Stimulated activated CD4-positive, alpha-beta T cell treated with anti-CD3 and anti-CD28 coated beads, Interleukin-4, amount 100 ng/mL, for 4 hours (primary cell): ENCODE measurements around the gene TLE3.
"Not testable (repeated sequence)": the region's sequence is repeated elsewhere in the genome, so short reads cannot be mapped to it uniquely, and the experiment has no call there.

Experiments used
- DNase-seq, 2 experiments: peaks; one replicate each; pipeline ENCODE4 v3.0.0-alpha.2; 2020

The TLE3 gene

DNA sequence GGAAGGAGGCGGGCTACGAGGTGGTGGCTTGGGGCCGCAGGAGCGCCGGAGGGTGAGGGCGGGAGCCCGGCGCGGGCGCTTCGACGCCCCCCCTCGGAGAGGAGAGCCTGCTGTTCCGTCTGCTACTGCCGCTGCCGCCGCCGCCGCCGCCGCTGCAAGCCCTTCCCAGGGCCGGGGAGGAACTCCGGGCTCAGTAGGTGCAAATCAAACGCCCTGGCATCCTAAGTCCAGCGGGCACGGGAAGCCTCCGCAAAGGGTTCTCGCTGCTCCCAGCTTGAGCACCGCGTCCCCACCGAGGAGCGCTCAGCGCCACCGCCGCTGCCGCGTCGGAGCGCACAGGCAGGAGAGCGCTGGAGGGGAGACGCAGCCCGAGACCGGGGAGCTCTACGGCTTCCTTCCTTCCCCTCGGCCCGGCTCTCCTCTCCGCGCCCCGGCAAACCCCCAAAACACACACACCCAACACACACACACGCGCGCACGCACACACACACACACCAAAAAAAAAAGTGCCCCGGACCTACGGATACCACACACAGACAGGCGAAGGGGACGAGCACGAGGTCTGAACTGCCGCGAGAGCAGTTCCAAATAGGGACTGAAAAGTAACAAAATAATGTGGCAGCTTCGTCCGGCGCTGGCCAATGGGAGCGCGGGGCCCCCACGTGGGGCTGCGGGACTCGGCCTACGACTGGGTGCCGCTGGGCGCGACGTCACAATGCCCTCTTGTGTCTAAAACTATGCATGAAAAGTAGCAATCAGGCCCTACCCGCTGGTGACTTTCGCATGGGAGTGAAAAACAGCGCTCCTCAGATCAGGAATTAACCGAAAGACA lies at the start of gene TLE3:
Gene TLE3 (minus strand): TSS at position 597 of the 832 bp plus-strand sequence. CDS start 1,119 bp downstream, outside the sequence.
- DNase-seq, result peak; percentile 96 to 97

DNA sequence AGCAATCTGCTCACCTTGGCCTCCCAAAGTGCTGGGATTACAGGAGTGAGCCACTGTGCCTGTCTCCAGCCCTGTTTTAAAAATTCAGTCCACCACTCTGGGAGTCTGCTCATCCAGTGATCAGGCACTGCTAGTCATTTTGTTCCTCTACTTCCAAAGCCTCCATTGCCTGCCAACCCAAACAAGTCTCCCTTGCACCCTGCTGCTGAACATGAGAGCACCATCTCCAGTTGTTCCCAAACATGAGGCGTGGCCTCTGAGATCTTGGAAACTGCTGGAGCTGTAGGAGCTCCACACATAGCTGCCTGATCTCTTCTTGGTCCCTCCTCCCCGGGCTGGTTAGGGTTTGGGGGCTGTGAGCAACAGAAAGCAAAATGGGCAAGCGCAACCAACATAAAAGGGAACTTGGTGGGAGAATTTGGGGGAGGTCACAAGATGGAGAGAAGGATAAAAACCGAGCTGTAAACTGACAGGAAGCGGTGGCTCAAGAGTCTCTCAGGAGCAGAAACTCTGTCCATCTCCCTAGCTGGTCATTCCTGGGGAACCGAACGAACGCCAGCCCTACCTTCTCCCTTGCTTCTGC lies 49.6 kb upstream of the TLE3 start:
- DNase-seq, result no peak

DNA sequence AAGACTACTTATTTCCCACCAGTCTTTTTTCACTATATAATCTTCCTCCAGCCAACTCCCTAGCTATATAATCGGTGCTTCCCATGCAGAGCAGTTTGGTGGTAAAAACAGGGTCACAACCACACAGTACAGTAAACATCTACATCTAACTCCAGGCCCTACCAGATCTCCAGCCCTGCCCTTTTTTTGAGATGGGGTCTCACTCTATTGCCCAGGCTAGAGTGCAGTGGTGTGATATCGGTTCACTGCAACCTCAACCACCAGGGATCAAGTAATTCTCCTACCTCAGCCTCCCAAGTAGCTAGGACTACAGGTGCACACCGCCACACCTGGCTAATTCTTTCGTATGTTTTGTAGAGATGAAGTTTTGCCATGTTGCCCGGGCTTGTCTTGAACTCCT lies 49.1 kb upstream of the TLE3 start:
- no peak for DNase-seq

GRCh38 chr15:70146162-70146561 lies 48.4 kb upstream of the TLE3 start:
- no peak for DNase-seq

GRCh38 chr15:70145261-70145660 lies 47.5 kb upstream of the TLE3 start:
- DNase-seq, result no peak

GRCh38 chr15:70142322-70143191 lies 44.8 kb upstream of the TLE3 start:
- DNase-seq, result peak in 1 of 2 experiments; percentile 11

DNA sequence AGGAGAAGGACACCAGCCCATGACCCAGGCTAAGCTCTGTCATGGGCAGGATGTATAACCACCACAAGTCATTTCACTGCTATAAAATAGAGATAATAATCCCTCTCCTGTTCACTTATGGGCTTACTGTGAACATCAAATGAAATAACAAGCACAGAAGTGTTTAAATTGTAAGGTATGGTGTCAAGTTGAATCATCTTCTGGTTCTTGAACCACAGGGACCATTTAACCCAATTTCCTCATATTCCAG lies 44.3 kb upstream of the TLE3 start:
- DNase-seq, result no peak

GRCh38 chr15:70141376-70142071 lies 43.8 kb upstream of the TLE3 start:
- DNase-seq, result no peak

DNA sequence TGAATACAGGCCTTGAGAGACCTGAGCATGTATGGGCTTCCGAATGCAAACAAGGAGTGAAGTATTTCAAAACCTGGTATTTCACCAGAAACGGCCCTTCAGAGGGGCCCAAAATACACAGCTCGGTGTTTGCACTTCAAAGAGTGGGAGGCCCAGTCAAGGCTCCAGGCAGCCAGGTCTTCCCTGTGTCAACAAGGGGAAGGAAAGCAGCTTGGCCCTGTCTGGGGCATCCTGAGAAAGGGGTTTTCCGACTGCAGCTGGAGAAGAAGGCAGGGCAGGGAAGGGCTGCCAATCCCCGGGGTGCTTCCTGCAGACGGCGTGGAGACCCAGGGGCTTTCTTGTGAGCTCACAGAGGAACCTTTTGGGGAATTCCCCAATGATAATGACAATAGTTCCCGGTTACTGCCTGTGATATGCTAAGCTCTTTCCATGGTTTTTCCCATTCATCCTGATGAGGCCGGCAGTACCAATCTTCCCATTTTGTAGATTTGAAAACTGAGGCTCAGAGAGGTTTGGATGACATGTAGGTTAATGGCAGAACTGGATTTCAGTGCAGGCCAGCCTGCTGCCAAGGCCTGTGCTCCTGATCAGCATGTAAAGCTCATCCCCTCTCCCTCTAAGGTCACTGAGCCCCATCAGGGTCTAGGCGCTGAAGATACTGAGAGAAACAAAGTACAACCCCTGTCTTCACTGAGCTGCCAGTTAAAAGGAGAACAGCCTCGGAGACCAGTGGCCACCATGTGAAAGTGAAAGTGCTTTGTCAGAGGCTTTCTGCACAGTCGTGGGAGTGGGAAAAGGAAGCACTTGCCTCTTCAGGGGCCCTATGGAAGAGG lies 43.0 kb upstream of the TLE3 start:
- DNase-seq, result peak in 1 of 2 experiments; percentile 23

GRCh38 chr15:70140025-70140542 lies 42.4 kb upstream of the TLE3 start:
- DNase-seq, result no peak

GRCh38 chr15:70137967-70138366 lies 40.2 kb upstream of the TLE3 start:
- no peak for DNase-seq

DNA sequence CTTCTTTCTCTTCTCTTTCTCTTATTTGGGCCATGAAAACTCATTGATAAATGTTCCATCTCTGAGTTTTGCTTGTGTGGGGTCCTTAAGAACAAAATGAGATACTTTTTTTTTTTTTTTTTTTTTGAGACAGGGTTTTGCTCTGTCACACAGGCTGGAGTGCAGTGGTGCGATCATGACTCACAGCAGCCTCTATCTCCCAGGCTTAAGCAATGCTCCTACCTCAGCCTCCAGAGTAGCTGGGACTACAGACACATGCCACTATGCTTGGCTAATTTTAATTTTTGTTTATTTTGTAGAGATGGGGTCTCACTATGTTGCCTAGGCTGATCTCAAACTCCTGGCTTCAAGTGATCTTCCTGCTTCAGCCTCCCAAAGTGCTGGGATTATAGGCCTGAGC lies 39.3 kb upstream of the TLE3 start:
- not testable (repeated sequence) for DNase-seq

DNA sequence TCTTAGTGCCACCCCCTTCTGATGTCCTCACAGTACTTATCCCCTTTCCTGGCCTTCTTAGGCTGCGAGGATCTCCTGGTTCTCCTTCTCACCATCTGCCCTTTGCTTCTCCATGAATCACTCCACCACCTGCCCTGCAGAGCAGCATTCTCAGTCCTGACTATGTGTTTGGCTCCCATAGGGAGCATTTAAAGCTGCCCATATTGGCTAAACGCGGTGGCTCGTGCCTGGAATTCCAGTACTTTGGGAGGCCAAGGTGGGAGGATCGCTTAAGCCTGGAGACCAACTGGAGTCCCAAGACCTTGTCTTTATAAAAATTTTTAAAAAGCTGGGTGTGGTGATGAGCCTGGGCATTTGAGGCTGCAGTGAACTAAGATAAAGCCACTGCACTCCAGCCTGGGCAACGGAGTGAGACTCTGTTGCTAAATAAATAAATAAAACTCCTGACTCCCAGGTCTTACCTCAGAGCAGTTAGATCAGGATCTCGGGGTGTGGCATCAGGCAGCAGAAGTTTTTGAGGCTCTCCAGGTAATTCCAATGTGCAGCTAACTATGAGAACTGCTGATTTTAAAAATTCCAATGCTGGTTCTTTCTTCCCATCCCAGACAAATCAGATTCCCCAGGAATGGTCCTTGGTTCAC lies 36.2 kb upstream of the TLE3 start:
- no peak for DNase-seq

GRCh38 chr15:70133296-70133695 lies 35.6 kb upstream of the TLE3 start:
- DNase-seq, result no peak

DNA sequence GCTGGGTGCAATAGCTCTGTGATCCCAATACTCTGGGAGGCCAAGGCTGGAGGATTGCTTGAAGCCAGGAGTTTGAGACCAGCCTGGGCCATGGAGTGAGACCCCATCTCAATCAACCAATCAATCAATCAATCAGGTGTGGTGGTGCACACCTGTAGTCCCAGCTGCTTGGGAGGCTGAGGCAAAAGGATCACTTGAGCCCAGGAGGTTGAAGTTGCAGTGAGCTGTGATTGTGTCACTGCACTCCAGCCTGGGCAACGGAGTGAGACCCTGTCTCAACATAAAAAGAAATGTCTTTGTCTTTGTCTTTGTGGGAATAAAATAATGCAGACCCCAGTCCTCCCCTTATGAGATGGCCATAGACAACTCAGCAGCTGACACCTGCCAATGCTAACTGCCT lies 34.9 kb upstream of the TLE3 start:
- DNase-seq, result no peak

DNA sequence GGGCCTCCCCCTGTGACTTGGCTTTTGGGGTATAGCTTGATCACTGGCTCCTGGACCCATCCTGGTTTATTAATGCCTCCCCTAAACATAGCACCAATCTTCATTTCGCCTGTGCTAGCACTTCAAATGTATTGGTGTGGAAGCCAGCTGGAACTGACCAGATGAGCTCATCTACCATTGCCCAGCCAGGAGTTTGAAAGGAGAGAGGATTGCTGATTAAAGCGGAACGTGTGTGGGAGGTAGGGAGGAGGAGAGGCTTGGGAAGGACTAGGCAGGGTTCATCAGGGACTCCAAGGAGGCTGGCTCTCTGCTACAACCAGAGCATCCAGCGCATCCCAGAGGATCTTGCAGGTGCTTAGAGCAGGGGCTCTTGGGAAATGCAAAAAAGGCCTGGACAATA lies 34.4 kb upstream of the TLE3 start:
- no peak for DNase-seq

DNA sequence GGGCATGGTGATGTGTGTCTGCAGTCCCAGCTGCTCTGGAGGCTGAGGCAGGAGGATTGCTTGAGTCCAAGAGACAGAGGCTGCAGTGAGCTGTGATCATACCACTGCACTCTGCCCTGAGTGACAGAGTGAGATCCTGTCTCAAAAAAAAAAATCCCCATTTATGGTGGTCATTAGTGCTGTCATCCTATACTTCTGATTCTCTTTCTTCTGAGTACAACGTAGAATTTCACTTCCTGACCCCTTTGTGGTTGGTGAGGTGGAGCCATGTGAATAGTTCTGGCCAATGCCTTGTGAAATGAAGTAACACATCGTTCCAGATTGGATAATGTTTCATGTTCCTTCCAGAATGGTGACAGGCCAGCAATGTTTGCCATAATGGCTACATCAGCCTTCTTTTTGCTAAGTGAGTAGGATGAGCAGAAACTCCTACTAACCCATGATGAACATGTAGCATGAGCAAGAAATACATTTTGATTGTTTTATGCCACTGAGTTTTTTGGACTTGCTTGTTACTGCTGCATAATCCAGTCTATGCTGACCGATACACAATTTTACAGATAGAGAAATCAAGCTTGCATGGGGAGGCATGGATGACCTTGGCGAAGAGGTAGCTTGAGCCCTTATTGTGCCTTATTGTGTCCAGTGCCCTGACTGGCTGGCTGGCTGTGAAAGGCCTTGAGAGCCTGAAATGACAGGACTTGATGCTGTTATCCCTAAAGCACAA lies 30.9 kb upstream of the TLE3 start:
- DNase-seq, result no peak

- no peak for DNase-seq
These were observed 30.2 kb upstream of the TLE3 start for GRCh38 chr15:70127770-70128413.

DNA sequence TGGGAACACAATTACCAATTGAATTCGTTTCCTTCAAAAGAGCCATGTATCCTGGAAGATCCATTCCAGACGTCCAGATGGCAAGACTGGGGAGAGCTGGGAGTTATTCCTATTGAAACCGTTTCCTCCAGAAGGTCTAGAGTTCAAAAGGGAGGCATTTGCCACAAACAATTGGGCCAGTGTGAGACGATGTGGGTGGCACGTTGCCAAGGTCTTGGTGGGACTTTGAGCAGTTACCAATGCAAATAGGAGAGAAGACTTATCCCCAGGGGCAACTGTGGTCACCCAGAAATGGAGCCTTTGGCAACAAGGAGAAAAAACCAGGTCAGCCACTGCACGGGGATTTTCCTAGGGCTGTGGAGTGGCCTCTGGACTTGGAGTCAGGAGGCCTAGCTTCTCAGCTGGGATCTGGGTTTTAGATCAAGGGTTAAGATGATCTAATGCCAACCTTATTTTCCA lies 29.6 kb upstream of the TLE3 start:
- no peak for DNase-seq

GRCh38 chr15:70126362-70126761 lies 28.6 kb upstream of the TLE3 start:
- DNase-seq, result no peak
